ENCODE data around the gene TEKTIP1. TPM values are rescaled to one million over a fixed set of nuclear protein-coding genes. Genes with fewer than 3 reads are reported as not detected.

Gene TEKTIP1
- total and polyA plus RNA-seq, 9 of the 15 experiments (the other 6 are each of a cell fraction or from before 2014, with no cell fraction given): 0.66 TPM; not detected in 8

DNA sequence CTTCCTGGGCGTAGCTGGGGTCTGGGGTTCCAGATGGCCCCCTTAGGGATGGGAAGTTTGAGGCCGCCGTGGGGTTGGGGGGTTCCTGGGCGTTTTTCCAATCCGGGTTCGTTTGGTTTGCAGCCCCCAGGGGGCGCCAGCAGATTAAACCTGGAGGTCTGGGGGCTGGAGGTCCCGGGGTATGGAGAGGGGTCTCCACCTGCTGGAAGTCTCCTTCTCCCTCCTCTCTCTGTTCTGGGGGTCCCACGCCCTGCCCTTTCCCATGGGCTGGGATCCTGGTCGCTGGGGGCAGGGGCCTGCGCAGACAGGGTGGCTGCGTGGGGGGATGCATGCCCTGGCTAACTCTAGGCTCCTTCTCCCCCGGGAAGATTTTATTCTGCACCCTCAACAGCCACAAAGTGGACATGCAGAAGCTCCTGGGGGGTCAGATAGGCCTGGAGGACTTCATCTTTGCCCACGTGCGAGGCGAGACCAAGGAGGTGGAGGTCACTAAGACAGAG lies 47.2 kb downstream of the TEKTIP1 start (continued):
- TF ChIP-seq, protein P1, sequence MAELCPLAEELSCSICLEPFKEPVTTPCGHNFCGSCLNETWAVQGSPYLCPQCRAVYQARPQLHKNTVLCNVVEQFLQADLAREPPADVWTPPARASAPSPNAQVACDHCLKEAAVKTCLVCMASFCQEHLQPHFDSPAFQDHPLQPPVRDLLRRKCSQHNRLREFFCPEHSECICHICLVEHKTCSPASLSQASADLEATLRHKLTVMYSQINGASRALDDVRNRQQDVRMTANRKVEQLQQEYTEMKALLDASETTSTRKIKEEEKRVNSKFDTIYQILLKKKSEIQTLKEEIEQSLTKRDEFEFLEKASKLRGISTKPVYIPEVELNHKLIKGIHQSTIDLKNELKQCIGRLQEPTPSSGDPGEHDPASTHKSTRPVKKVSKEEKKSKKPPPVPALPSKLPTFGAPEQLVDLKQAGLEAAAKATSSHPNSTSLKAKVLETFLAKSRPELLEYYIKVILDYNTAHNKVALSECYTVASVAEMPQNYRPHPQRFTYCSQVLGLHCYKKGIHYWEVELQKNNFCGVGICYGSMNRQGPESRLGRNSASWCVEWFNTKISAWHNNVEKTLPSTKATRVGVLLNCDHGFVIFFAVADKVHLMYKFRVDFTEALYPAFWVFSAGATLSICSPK (IDR thresholded peaks at IDR 0.05; ENCODE audit: borderline replicate concordance): no peak
- TF ChIP-seq DIDO1 (tag; IDR thresholded peaks at IDR 0.05; ENCODE audit: low read depth) (no peak), ZNF766 (CRISPR knock-in tag; conservative IDR thresholded peaks at IDR 0.05) (no peak), ZNF282 (CRISPR knock-in tag; IDR thresholded peaks at IDR 0.05) (no peak), ETS2 (tag; IDR thresholded peaks at IDR 0.05; ENCODE audit: borderline replicate concordance, poor library complexity, severe bottlenecking) (no peak), HIVEP1 (CRISPR knock-in tag; IDR thresholded peaks at IDR 0.05) (no peak), ZSCAN29 (IDR thresholded peaks at IDR 0.05) (no peak), ATF7 (IDR thresholded peaks at IDR 0.05) (0 out of 2 replicates have a peak, but pooled peaks have one; percentile 21), HMG20B (CRISPR knock-in tag; IDR thresholded peaks at IDR 0.05) (no peak), POLR2H (tag; IDR thresholded peaks at IDR 0.05; ENCODE audit: low read depth) (no peak)
- TF ChIP-seq, protein P2, sequence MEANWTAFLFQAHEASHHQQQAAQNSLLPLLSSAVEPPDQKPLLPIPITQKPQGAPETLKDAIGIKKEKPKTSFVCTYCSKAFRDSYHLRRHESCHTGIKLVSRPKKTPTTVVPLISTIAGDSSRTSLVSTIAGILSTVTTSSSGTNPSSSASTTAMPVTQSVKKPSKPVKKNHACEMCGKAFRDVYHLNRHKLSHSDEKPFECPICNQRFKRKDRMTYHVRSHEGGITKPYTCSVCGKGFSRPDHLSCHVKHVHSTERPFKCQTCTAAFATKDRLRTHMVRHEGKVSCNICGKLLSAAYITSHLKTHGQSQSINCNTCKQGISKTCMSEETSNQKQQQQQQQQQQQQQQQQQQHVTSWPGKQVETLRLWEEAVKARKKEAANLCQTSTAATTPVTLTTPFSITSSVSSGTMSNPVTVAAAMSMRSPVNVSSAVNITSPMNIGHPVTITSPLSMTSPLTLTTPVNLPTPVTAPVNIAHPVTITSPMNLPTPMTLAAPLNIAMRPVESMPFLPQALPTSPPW (CRISPR knock-in tag; IDR thresholded peaks at IDR 0.05): 0 out of 2 replicates have a peak, but pooled peaks have one; percentile 12
- TF ChIP-seq, protein P3, sequence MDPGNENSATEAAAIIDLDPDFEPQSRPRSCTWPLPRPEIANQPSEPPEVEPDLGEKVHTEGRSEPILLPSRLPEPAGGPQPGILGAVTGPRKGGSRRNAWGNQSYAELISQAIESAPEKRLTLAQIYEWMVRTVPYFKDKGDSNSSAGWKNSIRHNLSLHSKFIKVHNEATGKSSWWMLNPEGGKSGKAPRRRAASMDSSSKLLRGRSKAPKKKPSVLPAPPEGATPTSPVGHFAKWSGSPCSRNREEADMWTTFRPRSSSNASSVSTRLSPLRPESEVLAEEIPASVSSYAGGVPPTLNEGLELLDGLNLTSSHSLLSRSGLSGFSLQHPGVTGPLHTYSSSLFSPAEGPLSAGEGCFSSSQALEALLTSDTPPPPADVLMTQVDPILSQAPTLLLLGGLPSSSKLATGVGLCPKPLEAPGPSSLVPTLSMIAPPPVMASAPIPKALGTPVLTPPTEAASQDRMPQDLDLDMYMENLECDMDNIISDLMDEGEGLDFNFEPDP (CRISPR knock-in tag; IDR thresholded peaks at IDR 0.05): no peak
- TF ChIP-seq, protein P4, sequence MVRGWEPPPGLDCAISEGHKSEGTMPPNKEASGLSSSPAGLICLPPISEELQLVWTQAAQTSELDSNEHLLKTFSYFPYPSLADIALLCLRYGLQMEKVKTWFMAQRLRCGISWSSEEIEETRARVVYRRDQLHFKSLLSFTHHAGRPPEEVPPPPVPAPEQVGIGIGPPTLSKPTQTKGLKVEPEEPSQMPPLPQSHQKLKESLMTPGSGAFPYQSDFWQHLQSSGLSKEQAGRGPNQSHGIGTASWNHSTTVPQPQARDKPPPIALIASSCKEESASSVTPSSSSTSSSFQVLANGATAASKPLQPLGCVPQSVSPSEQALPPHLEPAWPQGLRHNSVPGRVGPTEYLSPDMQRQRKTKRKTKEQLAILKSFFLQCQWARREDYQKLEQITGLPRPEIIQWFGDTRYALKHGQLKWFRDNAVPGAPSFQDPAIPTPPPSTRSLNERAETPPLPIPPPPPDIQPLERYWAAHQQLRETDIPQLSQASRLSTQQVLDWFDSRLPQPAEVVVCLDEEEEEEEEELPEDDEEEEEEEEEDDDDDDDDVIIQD (CRISPR knock-in tag; IDR thresholded peaks at IDR 0.05): no peak

Measured in K562 (cell line).